ENCODE results near the gene HSBP1. TPM values are rescaled to one million over a fixed set of nuclear protein-coding genes. Genes with fewer than 3 reads are reported as not detected.

Gene HSBP1
- polyA plus RNA-seq, 2 of the 4 experiments (the other 2 are of a cell fraction) = 190 to 280 TPM

DNA sequence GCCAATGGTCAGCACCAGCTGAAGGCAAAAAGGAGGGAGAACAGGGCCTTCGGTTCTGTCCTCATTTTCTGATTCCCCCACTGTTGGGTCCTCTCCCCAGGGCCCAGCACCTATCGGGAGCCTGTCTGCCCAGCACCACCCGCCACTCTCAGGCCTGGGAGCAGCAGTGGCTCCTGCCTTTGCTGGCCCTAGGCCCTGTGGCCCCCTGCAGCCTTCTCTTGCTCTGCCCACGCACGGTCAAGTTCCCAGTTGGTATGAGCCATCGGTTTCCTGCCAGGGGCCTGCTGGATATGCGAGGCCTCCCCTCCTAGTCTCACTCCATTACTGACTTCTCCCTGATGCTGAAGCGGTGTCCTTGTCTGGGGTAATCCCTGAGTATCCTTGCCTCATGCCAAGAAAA is 37.5 kb downstream of the HSBP1 start:
- ChIA-PET POLR2A (no interaction called here), CTCF (interaction anchor here (1.9 kb wide), 1 partner anchor 19 kb away, joined by 7 read pairs; no protein-coding TSS in a partner anchor)
- 78% methylated on average over 7 of the region's 8 CpGs for WGBS (ENCODE audit: missing lambda C conversion rate)
- Histone ChIP-seq H3K9me3 (no peaks in the 10 kb centered on the region), H3K4me1 (no peaks in the 10 kb centered on the region), H3K4me3 (no peak overlapping the region), H3K4me2 (no peak overlapping the region), H3K27ac (no peak overlapping the region)
- TF ChIP-seq MYC (IDR thresholded peaks at IDR 0.05; ENCODE audit: borderline replicate concordance, low read length) = no peak
- no peak for FAIRE-seq
- no peak for DNase-seq (ENCODE audit: low read depth in 1 of 2, low spot score in 1 of 2)
- no peak for ATAC-seq

DNA sequence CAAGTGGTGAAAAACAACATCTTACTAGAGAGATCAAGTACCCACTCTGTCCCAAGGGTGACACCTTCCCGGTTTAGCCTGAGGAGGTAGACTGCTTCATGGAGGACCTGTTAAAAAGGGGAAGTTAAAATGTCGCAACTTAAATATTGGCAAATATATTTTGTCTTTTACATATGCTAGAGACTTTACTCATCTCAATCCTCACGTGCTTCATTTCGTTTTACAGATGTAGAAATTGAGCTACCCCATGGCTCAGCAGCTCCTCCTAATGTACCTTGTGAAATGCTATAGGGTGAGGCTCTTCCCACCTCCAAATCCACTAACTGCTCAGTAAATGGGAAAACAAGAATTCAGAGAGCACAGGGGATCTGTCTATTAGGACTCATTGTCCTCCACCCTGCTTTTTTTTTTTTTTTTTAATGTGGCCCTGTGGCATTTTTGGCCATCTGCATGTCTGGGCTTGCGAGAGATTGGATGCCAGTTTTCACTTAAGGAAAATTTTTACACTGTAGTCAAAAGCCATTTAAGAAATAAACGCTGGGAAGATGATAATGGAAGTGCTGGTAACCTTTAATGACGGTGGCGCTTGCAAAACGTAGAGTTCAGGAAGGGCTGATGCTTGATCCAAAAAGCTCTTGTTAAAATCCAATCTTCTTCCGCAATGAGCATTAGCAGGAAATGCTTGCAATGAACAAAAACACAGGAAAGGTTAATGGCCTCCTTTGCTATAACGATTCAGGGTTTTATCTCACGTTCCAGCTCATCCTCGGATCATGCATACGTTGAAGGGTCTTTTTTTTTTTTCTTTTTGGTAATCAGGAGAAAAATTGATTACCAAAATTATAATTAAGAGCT is 39.8 kb downstream of the HSBP1 start:
- ChIA-PET CTCF (interaction anchor here (1.0 to 2.4 kb wide), 2 partner anchors 21 to 23 kb away, joined by 4 to 7 read pairs; no protein-coding TSS in a partner anchor), POLR2A (no interaction called here)
- FAIRE-seq = no peak
- ATAC-seq = no peak
- H3K4me1 ChIP-seq = no peaks in the 10 kb centered on the region
- H3K9me3 ChIP-seq = no peaks in the 10 kb centered on the region
- DNase-seq (ENCODE audit: low read depth in 1 of 2, low spot score in 1 of 2) = no peak
- no peak overlapping the region for H3K27ac ChIP-seq
- no peak overlapping the region for H3K4me2 ChIP-seq
- H3K4me3 ChIP-seq = no peak overlapping the region
- TF ChIP-seq JUNB (IDR thresholded peaks at IDR 0.05) (no peak), CBX2 (IDR thresholded peaks at IDR 0.05; ENCODE audit: borderline replicate concordance, low read depth) (no peak), RAD21 (conservative IDR thresholded peaks at IDR 0.05 in 1 of 2, IDR thresholded peaks at IDR 0.05 in 1 of 2) (no peak), CHD4 (IDR thresholded peaks at IDR 0.05; ENCODE audit: borderline replicate concordance) (no peak), FOXS1 (CRISPR knock-in tag; IDR thresholded peaks at IDR 0.05) (no peak), GATA3 (IDR thresholded peaks at IDR 0.05; ENCODE audit: borderline replicate concordance) (no peak), CHD2 (IDR thresholded peaks at IDR 0.05; ENCODE audit: low read length, partially characterized antibody) (no peak), FOSL2 (IDR thresholded peaks at IDR 0.05) (no peak), FOSL2 (CRISPR knock-in tag; IDR thresholded peaks at IDR 0.05) (no peak), EP300 (IDR thresholded peaks at IDR 0.05) (no peak), HOXA7 (CRISPR knock-in tag; IDR thresholded peaks at IDR 0.05) (no peak), POLR2AphosphoS2 (conservative IDR thresholded peaks at IDR 0.05; ENCODE audit: low read length) (no peak), CBX8 (IDR thresholded peaks at IDR 0.05) (no peak), ESRRA (IDR thresholded peaks at IDR 0.05; ENCODE audit: borderline replicate concordance, low read length) (no peak)
- TF ChIP-seq, protein P1, sequence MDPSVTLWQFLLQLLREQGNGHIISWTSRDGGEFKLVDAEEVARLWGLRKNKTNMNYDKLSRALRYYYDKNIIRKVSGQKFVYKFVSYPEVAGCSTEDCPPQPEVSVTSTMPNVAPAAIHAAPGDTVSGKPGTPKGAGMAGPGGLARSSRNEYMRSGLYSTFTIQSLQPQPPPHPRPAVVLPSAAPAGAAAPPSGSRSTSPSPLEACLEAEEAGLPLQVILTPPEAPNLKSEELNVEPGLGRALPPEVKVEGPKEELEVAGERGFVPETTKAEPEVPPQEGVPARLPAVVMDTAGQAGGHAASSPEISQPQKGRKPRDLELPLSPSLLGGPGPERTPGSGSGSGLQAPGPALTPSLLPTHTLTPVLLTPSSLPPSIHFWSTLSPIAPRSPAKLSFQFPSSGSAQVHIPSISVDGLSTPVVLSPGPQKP (IDR thresholded peaks at IDR 0.05; ENCODE audit: low read depth, low read length) = no peak
- TF ChIP-seq, protein P2, sequence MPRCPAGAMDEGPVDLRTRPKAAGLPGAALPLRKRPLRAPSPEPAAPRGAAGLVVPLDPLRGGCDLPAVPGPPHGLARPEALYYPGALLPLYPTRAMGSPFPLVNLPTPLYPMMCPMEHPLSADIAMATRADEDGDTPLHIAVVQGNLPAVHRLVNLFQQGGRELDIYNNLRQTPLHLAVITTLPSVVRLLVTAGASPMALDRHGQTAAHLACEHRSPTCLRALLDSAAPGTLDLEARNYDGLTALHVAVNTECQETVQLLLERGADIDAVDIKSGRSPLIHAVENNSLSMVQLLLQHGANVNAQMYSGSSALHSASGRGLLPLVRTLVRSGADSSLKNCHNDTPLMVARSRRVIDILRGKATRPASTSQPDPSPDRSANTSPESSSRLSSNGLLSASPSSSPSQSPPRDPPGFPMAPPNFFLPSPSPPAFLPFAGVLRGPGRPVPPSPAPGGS (IDR thresholded peaks at IDR 0.05) = no peak
- TF ChIP-seq, protein P3, sequence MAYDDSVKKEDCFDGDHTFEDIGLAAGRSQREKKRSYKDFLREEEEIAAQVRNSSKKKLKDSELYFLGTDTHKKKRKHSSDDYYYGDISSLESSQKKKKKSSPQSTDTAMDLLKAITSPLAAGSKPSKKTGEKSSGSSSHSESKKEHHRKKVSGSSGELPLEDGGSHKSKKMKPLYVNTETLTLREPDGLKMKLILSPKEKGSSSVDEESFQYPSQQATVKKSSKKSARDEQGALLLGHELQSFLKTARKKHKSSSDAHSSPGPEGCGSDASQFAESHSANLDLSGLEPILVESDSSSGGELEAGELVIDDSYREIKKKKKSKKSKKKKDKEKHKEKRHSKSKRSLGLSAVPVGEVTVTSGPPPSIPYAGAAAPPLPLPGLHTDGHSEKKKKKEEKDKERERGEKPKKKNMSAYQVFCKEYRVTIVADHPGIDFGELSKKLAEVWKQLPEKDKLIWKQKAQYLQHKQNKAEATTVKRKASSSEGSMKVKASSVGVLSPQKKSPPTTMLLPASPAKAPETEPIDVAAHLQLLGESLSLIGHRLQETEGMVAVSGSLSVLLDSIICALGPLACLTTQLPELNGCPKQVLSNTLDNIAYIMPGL (CRISPR knock-in tag; IDR thresholded peaks at IDR 0.05; ENCODE audit: borderline replicate concordance) = no peak
- 61% methylated on average over 14 of the region's 14 CpGs for WGBS (ENCODE audit: missing lambda C conversion rate)

DNA sequence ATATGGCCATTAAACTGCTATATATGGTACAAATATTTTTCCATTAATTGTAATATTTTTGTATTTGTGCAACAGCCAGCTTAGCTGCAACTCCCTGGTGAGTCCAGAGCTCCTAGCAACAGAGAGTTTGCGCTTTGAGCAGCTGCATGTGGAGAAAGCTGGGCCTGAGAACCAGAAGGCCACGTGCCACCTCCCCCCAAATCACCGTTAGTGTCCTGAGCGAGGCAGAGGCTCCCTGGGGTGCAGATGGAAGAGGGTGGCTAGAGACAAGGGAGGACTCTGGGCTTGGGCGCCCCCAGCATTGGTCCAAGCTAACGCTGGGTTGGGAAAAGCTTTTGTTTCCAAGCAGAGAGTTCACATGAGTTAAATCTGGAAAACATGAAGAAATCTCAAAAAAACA is 41.6 kb downstream of the HSBP1 start:
- Histone ChIP-seq H3K27ac (no peak overlapping the region), H3K9me3 (no peaks in the 10 kb centered on the region), H3K4me3 (no peak overlapping the region), H3K4me2 (no peak overlapping the region), H3K4me1 (no peaks in the 10 kb centered on the region)
- TF ChIP-seq EHF (CRISPR knock-in tag; IDR thresholded peaks at IDR 0.05) (no peak), PHF8 (IDR thresholded peaks at IDR 0.05; ENCODE audit: borderline replicate concordance, low read depth) (no peak), POLR2A (IDR thresholded peaks at IDR 0.05; ENCODE audit: low read length) (no peak), CHD4 (IDR thresholded peaks at IDR 0.05; ENCODE audit: borderline replicate concordance) (no peak), CBX8 (IDR thresholded peaks at IDR 0.05) (no peak), MYC (IDR thresholded peaks at IDR 0.05; ENCODE audit: borderline replicate concordance, low read length) (no peak), TP53 (CRISPR knock-in tag; IDR thresholded peaks at IDR 0.05) (no peak), BHLHE40 (IDR thresholded peaks at IDR 0.05; ENCODE audit: low read depth, low read length) (no peak), NPAS2 (CRISPR knock-in tag; IDR thresholded peaks at IDR 0.05; ENCODE audit: borderline replicate concordance) (no peak), FOSB (CRISPR knock-in tag; IDR thresholded peaks at IDR 0.05) (no peak), CHD2 (IDR thresholded peaks at IDR 0.05; ENCODE audit: low read length, partially characterized antibody) (no peak), GATA3 (IDR thresholded peaks at IDR 0.05; ENCODE audit: borderline replicate concordance) (no peak), ESRRA (IDR thresholded peaks at IDR 0.05; ENCODE audit: borderline replicate concordance, low read length) (no peak), RARB (CRISPR knock-in tag; IDR thresholded peaks at IDR 0.05) (no peak)
- TF ChIP-seq, protein P4, sequence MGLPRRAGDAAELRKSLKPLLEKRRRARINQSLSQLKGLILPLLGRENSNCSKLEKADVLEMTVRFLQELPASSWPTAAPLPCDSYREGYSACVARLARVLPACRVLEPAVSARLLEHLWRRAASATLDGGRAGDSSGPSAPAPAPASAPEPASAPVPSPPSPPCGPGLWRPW (IDR thresholded peaks at IDR 0.05) = no peak
- POLR2A ChIA-PET = no interaction called here
- ATAC-seq = no peak
- 45% methylated on average over 6 of the region's 6 CpGs for WGBS (ENCODE audit: missing lambda C conversion rate)
- CTCF ChIA-PET = interaction anchor here (1.0 to 4.5 kb wide), 2 partner anchors 24 to 217 kb away, joined by 3 to 23 read pairs; no protein-coding TSS in a partner anchor
- no peak for DNase-seq (ENCODE audit: low read depth in 1 of 2, low spot score in 1 of 2)
- no peak for FAIRE-seq
